OCI-LY7 (cell line): ENCODE results near the gene CMTM7. TPM values are rescaled to one million over a fixed set of nuclear protein-coding genes. Genes with fewer than 3 reads are reported as not detected.

ENCODE experiments used
- BruUV-seq: library from RNA; stranded (reverse); fragments of 400-500 nt; replicated peaks from 2 replicates; lab custom pipeline; 2021; lab: Mats Ljungman, UMichigan
- CTCF ChIA-PET: fragments of 300-600 bp; sonication (Branson Sonifier 250); formaldehyde crosslinking; loops from one replicate; lab custom pipeline; 2022; ENCODE audit warnings: antibody characterized with exemption; ENCODE audit not compliant: unreplicated experiment; lab: Charles Lee
- POLR2A ChIA-PET: fragments of 300-600 bp; sonication (Branson Sonifier 250); formaldehyde crosslinking; loops from one replicate; lab custom pipeline; 2022; ENCODE audit warnings: antibody characterized with exemption; lab: Charles Lee
- DNase-seq: peaks from one replicate; pipeline ENCODE4 v3.0.0-alpha.2; 2015; ENCODE audit warnings: low spot score
- H2AFZ ChIP-seq: fragments of 200-600 bp; sonication (generic), shearing (Covaris generic); 2 replicates; pipeline ENCODE4 v1.6.1; 2014; ENCODE audit warnings: mild to moderate bottlenecking, antibody characterized with exemption, low read length, moderate library complexity
- H3K27ac ChIP-seq: fragments of 200-600 bp; sonication (generic); 2 replicates; pipeline ENCODE4 v1.5.1; 2014; ENCODE audit warnings: mixed run types, low read depth, mild to moderate bottlenecking, moderate library complexity, low read length, inconsistent platforms; ENCODE audit not compliant: poor library complexity, severe bottlenecking
- H3K36me3 ChIP-seq: fragments of 200-600 bp; sonication (generic); 2 replicates; pipeline ENCODE4 v1.6.1; 2014; ENCODE audit warnings: mild to moderate bottlenecking, antibody characterized with exemption, low read length, moderate library complexity, mixed read lengths; ENCODE audit not compliant: insufficient read depth
- H3K4me1 ChIP-seq: fragments of 200-600 bp; sonication (generic); 2 replicates; pipeline ENCODE4 v1.5.1; 2014; ENCODE audit warnings: mild to moderate bottlenecking, low read length; ENCODE audit not compliant: insufficient read depth, poor library complexity, severe bottlenecking
- H3K4me2 ChIP-seq: fragments of 200-600 bp; sonication (generic); 2 replicates; pipeline ENCODE4 v1.6.1; 2014; ENCODE audit warnings: mild to moderate bottlenecking, low read length
- H3K4me3 ChIP-seq: fragments of 200-600 bp; sonication (generic); 2 replicates; pipeline ENCODE4 v1.5.1; 2014; ENCODE audit warnings: mild to moderate bottlenecking, low read depth, low read length; ENCODE audit not compliant: poor library complexity, severe bottlenecking
- H3K79me2 ChIP-seq: fragments of 200-600 bp; sonication (generic); 2 replicates; pipeline ENCODE4 v1.6.1; 2016; ENCODE audit warnings: low read depth, mild to moderate bottlenecking, low read length, moderate library complexity, mixed read lengths; ENCODE audit not compliant: insufficient read depth
- H3K9me2 ChIP-seq: fragments of 200-600 bp; sonication (generic); 2 replicates; pipeline ENCODE4 v1.6.1; 2016; ENCODE audit warnings: mild to moderate bottlenecking, low read length, mixed read lengths; ENCODE audit not compliant: insufficient read depth
- H3K9me3 ChIP-seq: fragments of 200-600 bp; sonication (generic); 2 replicates; pipeline ENCODE4 v1.6.1; 2014; ENCODE audit warnings: mild to moderate bottlenecking, mixed run types, low read length, mixed read lengths
- H4K20me1 ChIP-seq: fragments of 200-600 bp; sonication (generic); 2 replicates; pipeline ENCODE4 v1.6.1; 2014; ENCODE audit warnings: mild to moderate bottlenecking, antibody characterized with exemption, low read length, moderate library complexity, mixed read lengths; ENCODE audit not compliant: insufficient read depth
- CTCF ChIP-seq: fragments of 200-600 bp; sonication (generic); conservative IDR thresholded peaks from 2 replicates; pipeline ENCODE4 v1.5.1; 2014; ENCODE audit warnings: mild to moderate bottlenecking, antibody characterized with exemption, low read length, moderate library complexity, mixed read lengths
- EZH2phosphoT487 ChIP-seq: fragments of 200-600 bp; sonication (generic); IDR thresholded peaks from 2 replicates; pipeline ENCODE4 v1.6.1; 2018; ENCODE audit warnings: low read depth, borderline replicate concordance, mild to moderate bottlenecking, mixed run types, antibody characterized with exemption, low read length, moderate library complexity, mixed read lengths
- intact Hi-C: fragments of 100-400 bp; cut with micrococcal nuclease; formaldehyde crosslinking; loops from one replicate; pipeline ENCODE4 v1.10.0; 2022; ENCODE audit not compliant: unreplicated experiment
- total RNA-seq, 2 experiments: library from RNA; depleted of rRNA in 1 of 2; stranded (reverse); fragments of >200 nt in 1 of 2; shearing (Covaris generic) in 1 of 2; gene quantifications; 2 replicates each; pipeline ENCODE4 v1.2.3, GENCODE V29; 2014 to 2022

CMTM7 gene
- total RNA-seq, 2 experiments from 2014 or later = 16.0 to 19.0 TPM

GRCh38 chr3:32423956-32424557 lies 32.4 kb downstream of the CMTM7 start:
- H2AFZ ChIP-seq = peak overlapping the region; percentile 30; the same call in 1 of the 2 replicates
- H4K20me1 ChIP-seq = no peaks in the 10 kb centered on the region
- intact Hi-C loops = loop anchor here (1.0 to 5.0 kb wide), 3 partner anchors 15 to 623 kb away; no protein-coding TSS in a partner anchor
- peak overlapping the region; percentile 28 for H3K4me3 ChIP-seq
- H3K27ac ChIP-seq = peak overlapping the region; percentile 90
- peaks cover 38% of the 10 kb centered on the region for H3K79me2 ChIP-seq
- peaks cover 94% of the 10 kb centered on the region for H3K4me1 ChIP-seq
- TF ChIP-seq EZH2phosphoT487 = no peak
- no peak for TF ChIP-seq CTCF
- peak overlapping the region; percentile 73 for H3K4me2 ChIP-seq
- ChIA-PET CTCF (interaction anchor here (0.6 to 2.5 kb wide), 9 partner anchors 9 to 352 kb away, joined by 3 to 12 read pairs (median 4); no protein-coding TSS in a partner anchor), POLR2A (interaction anchor here (0.5 to 7.1 kb wide), 14 partner anchors 8 to 149 kb away, joined by 3 to 88 read pairs (median 4); no protein-coding TSS in a partner anchor)
- H3K9me2 ChIP-seq = no peaks in the 10 kb centered on the region
- peaks cover 3% of the 10 kb centered on the region; the same call in 1 of the 2 replicates for H3K9me3 ChIP-seq
- BruUV-seq = no TSS peak
- DNase-seq = peak; percentile 46
- H3K36me3 ChIP-seq = no peaks in the 10 kb centered on the region

GRCh38 chr3:32424581-32425250 lies 33.1 kb downstream of the CMTM7 start:
- H3K36me3 ChIP-seq = no peaks in the 10 kb centered on the region
- no peaks in the 10 kb centered on the region for H4K20me1 ChIP-seq
- peak overlapping the region; percentile 28 for H3K4me3 ChIP-seq
- H3K9me2 ChIP-seq = no peaks in the 10 kb centered on the region
- peaks cover 32% of the 10 kb centered on the region; the same call in 1 of the 2 replicates for H3K79me2 ChIP-seq
- H3K4me1 ChIP-seq = peaks cover 94% of the 10 kb centered on the region
- intact Hi-C loops = loop anchor here (5.0 kb wide), 1 partner anchor 623 kb away; no protein-coding TSS in a partner anchor
- peak; percentile 61 for DNase-seq
- POLR2A ChIA-PET = interaction anchor here (0.6 to 7.1 kb wide), 17 partner anchors 9 to 843 kb away, joined by 3 to 88 read pairs (median 4); no protein-coding TSS in a partner anchor
- H2AFZ ChIP-seq = peak overlapping the region; percentile 30; the same call in 1 of the 2 replicates
- peak overlapping the region; percentile 90 for H3K27ac ChIP-seq
- no peaks in the 10 kb centered on the region for H3K9me3 ChIP-seq
- peak overlapping the region; percentile 73 for H3K4me2 ChIP-seq
- CTCF ChIA-PET = interaction anchor here (0.6 to 2.5 kb wide), 6 partner anchors 8 to 352 kb away, joined by 3 to 12 read pairs (median 4); no protein-coding TSS in a partner anchor
- TF ChIP-seq EZH2phosphoT487 (no peak), CTCF (no peak)
- BruUV-seq = no TSS peak
